ENCODE data around the gene FAM53B.

The FAM53B gene

GRCh38 chr10:124570646-124571045 lies 173.5 kb downstream of the FAM53B start:
- no peak for DNase-seq

DNA sequence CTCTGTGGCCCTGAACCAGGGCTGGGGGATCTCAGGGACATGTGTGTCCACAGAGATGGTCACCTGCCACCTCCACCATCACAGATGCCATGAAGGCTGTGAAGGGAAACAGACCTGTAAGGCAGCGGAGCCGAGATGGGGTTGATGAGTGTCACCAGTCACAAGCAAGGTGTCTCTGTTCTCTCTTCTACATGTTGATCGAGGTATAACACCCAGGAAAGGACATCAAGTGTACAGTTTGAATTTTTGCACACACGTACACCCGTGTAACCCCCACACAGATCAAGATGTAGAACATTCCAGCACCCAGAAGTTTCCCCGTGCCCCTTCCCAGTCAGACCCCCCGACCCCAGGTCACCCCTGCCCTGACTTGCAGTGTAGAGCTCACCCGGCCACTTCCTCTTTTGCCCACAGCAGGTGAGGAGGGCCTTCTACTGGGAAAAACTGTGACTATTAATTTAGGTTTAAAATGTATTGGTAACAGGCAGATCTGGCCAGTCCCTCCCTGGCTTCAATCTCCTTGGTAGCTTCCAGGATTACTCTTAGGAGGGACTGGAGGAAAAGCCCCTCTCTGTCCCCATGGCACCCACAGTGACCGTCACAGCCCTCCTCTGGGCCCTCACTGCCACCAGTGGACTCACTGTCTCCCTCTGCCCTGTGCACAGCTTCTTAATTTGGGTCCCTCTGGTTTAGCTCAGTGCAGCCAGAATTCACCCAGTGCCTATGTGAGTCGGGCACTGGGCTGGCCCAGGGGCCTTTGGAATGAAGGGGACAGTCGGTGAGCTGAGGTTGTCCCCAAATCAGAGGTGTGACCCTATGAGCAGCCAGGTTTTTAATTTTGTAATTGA lies 174.3 kb downstream of the FAM53B start:
- DNase-seq, result no peak
